Progenitor cell of endocrine pancreas (in vitro differentiated cells): ENCODE measurements around the gene GNAS-AS1. TPM values are rescaled to one million over a fixed set of nuclear protein-coding genes. Genes with fewer than 3 reads are reported as not detected.

Source experiments
- DNase-seq: peaks from one replicate; pipeline ENCODE4 v3.0.0; 2021; ENCODE audit warnings: low spot score; ENCODE audit not compliant: unreplicated experiment
- H3K27ac Mint-ChIP-seq: 2 replicates; pipeline ENCODE4 v1.8.0; 2021; ENCODE audit warnings: mild to moderate bottlenecking, moderate library complexity, mixed read lengths
- H3K27me3 Mint-ChIP-seq: 2 replicates; pipeline ENCODE4 v1.8.0; 2021; ENCODE audit warnings: mixed read lengths
- H3K36me3 Mint-ChIP-seq: 2 replicates; pipeline ENCODE4 v1.8.0; 2022; ENCODE audit warnings: mixed read lengths; ENCODE audit not compliant: insufficient read depth
- H3K4me1 Mint-ChIP-seq: 2 replicates; pipeline ENCODE4 v1.8.0; 2021; ENCODE audit warnings: low read depth, mixed read lengths
- H3K4me3 Mint-ChIP-seq: 2 replicates; pipeline ENCODE4 v1.8.0; 2021; ENCODE audit warnings: low read depth, mild to moderate bottlenecking, moderate library complexity, mixed read lengths
- H3K9me3 Mint-ChIP-seq: 2 replicates; pipeline ENCODE4 v1.8.0; 2021; ENCODE audit warnings: low read depth, mixed read lengths
- total RNA-seq: library from RNA; stranded (reverse); gene quantifications from 2 replicates; pipeline ENCODE4 v1.2.1, GENCODE V29; 2021
- TF ChIP-seq, protein P1 (sequence below): fragments of 200-600 bp; sonication (generic); IDR thresholded peaks from one replicate; pipeline ENCODE4 v1.5.0; 2021; ENCODE audit warnings: antibody characterized with exemption, mild to moderate bottlenecking; ENCODE audit not compliant: unreplicated experiment

Gene GNAS-AS1
- total RNA-seq, 1 donor from 2014 or later, result 4.3 TPM

GRCh38 chr20:58896820-58897219 is 46.1 kb upstream of the GNAS-AS1 start:
- Mint-ChIP-seq H3K27ac (peak overlapping the region; percentile 76), H3K9me3 (no peaks in the 10 kb centered on the region), H3K36me3 (peaks cover 26% of the 10 kb centered on the region), H3K4me3 (no peak overlapping the region), H3K4me1 (peaks cover 61% of the 10 kb centered on the region), H3K27me3 (no peaks in the 10 kb centered on the region)
- TF ChIP-seq, protein P1, sequence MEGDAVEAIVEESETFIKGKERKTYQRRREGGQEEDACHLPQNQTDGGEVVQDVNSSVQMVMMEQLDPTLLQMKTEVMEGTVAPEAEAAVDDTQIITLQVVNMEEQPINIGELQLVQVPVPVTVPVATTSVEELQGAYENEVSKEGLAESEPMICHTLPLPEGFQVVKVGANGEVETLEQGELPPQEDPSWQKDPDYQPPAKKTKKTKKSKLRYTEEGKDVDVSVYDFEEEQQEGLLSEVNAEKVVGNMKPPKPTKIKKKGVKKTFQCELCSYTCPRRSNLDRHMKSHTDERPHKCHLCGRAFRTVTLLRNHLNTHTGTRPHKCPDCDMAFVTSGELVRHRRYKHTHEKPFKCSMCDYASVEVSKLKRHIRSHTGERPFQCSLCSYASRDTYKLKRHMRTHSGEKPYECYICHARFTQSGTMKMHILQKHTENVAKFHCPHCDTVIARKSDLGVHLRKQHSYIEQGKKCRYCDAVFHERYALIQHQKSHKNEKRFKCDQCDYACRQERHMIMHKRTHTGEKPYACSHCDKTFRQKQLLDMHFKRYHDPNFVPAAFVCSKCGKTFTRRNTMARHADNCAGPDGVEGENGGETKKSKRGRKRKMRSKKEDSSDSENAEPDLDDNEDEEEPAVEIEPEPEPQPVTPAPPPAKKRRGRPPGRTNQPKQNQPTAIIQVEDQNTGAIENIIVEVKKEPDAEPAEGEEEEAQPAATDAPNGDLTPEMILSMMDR, result no peak
- DNase-seq, result no peak

GRCh38 chr20:58895448-58896180 is 44.9 kb upstream of the GNAS-AS1 start:
- Mint-ChIP-seq H3K27ac (peak overlapping the region; percentile 90), H3K36me3 (peaks cover 26% of the 10 kb centered on the region), H3K27me3 (no peaks in the 10 kb centered on the region), H3K4me1 (peaks cover 56% of the 10 kb centered on the region), H3K4me3 (peak overlapping the region; percentile 97), H3K9me3 (no peaks in the 10 kb centered on the region)
- no peak for DNase-seq
- TF ChIP-seq, protein P1, result no peak

DNA sequence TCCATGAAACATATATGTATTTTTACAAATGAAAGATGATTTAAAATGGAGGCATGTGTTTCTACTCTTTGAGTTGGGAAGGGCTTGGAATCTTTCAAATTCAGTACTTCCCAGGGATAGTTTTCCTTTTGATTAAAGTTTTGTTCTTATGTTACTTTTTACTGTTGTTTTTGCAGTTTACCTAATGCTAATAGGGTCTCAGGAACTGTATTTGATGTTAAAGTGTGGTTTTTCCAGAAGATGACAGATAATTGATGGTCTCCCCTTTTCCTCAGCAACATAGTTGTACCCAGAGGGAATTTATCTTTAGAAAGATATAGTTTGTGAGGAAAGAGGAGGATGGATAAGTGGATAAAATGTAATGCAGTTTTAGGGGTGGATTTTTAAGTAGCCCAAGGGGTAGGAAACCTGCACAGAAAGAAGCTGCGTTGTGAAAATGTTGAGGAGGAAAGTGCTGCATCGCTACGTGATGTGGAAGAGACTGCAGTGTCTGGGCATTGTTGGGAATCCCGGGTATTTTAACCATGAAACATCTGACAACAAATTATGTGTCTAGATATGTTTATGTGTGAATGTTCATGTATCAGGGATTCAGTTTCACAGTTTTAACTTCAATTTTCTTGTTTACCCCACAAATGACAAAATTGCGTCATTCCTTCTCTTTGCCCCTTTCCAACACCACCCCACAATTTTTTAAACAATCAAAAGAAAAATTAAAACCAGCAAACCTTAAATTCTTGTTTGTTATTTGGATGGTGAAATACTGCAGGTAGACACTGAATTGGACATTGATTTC is 44.1 kb upstream of the GNAS-AS1 start:
- peaks cover 21% of the 10 kb centered on the region for H3K36me3 Mint-ChIP-seq
- DNase-seq, result no peak
- H3K27me3 Mint-ChIP-seq, result no peaks in the 10 kb centered on the region
- no peaks in the 10 kb centered on the region for H3K9me3 Mint-ChIP-seq
- TF ChIP-seq, protein P1, result no peak
- peaks cover 49% of the 10 kb centered on the region for H3K4me1 Mint-ChIP-seq
- peak overlapping the region; percentile 90 for H3K27ac Mint-ChIP-seq
- H3K4me3 Mint-ChIP-seq, result peak overlapping the region; percentile 97

GRCh38 chr20:58893355-58894120 is 42.8 kb upstream of the GNAS-AS1 start:
- peak overlapping the region; percentile 96 for H3K27ac Mint-ChIP-seq
- TF ChIP-seq, protein P1, result no peak
- H3K27me3 Mint-ChIP-seq, result no peaks in the 10 kb centered on the region
- no peaks in the 10 kb centered on the region for H3K9me3 Mint-ChIP-seq
- peaks cover 43% of the 10 kb centered on the region for H3K4me1 Mint-ChIP-seq
- H3K4me3 Mint-ChIP-seq, result peak overlapping the region; percentile 97
- H3K36me3 Mint-ChIP-seq, result peaks cover 16% of the 10 kb centered on the region
- no peak for DNase-seq

DNA sequence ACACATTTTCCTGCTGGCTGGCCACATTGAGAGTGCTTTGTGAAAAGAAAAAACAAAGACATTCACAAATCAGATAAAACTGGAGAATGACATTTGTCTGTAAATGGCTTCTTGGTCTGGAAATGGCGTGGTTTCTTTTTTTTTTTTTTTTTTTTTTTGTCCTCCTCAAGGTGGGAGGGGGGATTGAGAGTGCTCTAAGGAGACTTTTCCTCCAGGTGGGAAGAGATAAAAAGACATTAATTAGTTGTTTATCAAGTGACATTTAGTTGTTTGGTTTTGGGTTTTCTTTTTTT is 42.2 kb upstream of the GNAS-AS1 start:
- no peaks in the 10 kb centered on the region for H3K27me3 Mint-ChIP-seq
- H3K36me3 Mint-ChIP-seq, result peaks cover 14% of the 10 kb centered on the region
- no peaks in the 10 kb centered on the region for H3K9me3 Mint-ChIP-seq

More for the DNA sequence above, 42.2 kb upstream of the GNAS-AS1 start:
- TF ChIP-seq, protein P1, result no peak
- Mint-ChIP-seq H3K27ac (peak overlapping the region; percentile 100), H3K4me3 (peak overlapping the region; percentile 97), H3K4me1 (peaks cover 45% of the 10 kb centered on the region)
- no peak for DNase-seq
